HG02840 (cell line): Measurements from ENCODE around the gene ARHGEF38.
"Not testable (repeated sequence)": the region's sequence is repeated elsewhere in the genome, so short reads cannot be mapped to it uniquely, and the experiment has no call there.

Experiments used
- ATAC-seq: cut with Tn5 transposase; IDR thresholded peaks from one replicate; pipeline ENCODE4 v1.9.1; 2021; ENCODE audit warnings: mild to moderate bottlenecking, moderate library complexity, moderate number of reproducible peaks; ENCODE audit not compliant: unreplicated experiment, low FRiP score

ARHGEF38 gene

DNA sequence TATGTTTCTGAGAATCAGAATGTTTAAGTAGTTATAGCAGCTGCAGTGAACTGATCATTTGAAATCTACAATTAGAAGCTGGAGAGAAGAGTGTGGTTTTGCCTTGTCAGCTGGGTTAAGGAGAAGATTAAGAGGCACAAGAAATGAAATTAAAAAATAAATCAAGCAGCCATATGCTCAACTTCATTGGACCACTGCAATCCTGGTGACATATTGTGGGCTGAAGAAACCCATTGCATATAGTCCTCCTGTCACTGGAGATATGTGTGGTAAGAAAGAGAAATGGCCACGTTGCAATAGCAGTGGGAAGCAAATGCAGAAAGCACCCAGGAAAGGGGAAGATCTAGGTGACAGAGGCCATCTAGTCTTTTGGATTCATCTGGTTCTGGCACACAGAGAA lies 93.0 kb downstream of the ARHGEF38 start:
- ATAC-seq: no peak

DNA sequence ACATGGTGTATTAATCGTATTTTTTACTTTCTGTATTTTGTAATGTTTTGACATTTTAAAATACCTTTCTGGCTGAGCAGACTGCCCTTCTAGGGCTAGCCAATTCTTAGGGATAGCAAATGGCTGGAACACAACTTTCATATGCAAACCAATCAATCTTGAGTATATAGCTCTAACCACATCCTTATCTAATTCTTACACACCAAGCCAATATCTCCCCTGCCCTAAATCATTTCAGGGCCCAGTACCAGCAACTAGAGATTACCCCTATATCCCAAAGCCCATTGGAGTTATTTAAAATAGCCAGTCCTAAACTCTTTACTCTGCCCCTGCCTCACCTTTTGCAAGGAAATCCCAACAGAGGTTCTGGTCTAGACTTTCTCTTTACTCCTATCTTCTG lies 97.8 kb downstream of the ARHGEF38 start:
- ATAC-seq: no peak

DNA sequence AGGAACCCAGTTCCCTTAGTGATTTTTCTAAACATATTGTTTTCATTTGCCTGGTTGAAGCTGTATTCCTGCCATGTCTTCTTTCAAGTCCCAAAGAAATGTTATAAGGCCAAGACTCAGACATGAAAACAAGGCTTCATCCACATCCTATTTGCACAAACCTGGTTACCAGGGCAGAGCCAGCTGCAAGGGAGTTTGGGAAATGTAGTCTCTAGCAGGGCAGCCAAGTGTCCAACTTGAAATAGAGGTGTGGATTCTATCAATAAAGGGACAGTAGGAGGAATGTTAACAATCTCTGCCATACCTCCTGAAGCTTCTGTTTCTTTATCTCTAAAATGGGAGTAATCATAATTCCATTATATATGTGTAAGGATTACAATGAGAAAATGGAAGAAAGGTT lies 99.5 kb downstream of the ARHGEF38 start:
- ATAC-seq: no peak

DNA sequence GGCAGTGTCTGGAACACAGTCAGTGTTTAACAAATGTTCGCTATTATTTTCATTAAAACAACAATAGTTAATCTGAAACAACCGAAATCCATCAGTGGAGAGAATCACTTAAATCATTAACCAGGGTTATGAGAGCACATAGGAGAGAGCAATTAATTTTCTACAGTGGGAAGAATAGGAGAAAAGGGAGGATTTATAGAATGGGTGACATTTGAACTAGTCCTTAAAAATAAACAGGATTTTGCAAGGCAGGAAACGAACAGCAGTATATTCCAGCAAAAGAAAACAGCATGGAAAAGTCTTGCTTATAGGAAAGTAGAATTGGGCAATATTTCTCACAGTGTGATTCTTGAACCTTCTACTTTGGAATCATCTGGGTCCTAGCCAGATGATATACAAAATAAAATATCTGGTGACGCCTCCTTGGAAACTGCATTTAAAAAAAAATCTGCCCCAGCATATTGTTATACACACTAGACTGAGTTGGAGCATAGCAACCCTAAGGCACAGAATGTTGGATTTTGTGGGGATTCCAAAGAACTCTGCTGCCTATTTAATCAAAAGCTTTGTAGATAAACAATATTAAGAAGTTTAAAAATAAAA lies 100.0 kb downstream of the ARHGEF38 start:
- ATAC-seq: no peak

DNA sequence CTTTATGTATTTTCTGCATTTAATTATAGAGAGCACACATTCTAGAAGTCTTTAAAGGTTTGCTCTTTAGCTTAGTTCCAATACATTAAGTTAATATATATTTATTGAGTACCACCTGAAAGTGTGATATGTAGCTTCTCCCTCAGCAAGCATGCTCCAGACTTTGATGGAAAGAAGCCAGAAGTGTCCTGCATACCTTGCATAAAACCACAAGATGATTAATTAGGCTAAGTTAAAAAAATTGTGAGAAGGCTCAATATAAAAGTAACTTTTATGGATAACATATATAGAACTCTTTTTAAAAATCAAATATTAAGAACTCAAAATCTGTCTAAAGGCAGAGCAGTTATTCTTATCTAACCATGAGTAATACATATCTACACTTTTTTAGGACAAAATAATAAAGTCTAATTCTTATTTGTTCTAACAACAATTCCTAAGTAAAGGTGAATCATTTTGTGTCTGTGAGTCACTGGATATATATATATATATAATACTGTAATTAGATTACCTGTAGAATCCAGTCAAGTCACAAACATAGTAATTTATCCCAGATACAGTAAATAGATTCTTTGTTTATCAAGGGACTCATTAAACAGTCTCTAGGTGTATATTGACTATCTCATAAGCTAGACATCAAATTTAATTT lies 104.8 kb downstream of the ARHGEF38 start:
- no peak for ATAC-seq

DNA sequence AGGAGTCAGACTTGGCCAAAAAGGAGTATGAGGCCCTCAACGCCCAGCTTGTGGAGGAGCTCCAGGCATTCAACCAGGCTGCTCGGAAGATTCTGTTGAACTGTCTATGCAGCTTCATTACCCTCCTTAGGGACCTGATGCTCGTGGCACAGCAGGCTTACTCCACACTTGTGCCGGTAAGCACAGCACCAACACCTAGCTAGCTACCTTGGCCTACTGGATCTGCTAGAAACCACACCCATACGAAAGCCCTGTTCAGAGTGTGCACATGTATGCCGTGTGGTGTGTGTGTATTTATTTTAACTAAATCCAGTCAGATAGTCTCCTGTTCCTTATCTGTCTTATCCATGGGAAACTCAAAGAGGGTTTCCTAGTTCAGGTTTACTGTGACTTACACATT lies 106.8 kb downstream of the ARHGEF38 start:
- ATAC-seq: no peak

DNA sequence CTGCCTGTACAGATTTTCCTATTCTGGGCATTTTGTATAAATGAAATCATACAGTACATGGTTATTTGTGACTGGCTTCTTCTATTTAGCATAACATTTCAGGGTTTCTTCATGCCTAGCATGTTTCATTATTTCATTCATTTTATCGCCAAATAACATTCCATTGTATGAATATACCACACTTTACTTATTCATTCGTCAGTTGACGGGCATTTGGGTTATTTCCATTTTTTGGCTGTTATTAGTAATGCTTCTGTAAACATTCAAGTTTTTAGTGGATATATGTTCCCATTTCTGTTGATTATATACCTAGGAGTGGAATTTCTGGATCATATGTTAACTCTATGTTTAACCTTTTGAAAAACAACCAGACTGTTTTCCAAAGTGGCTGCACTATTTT lies 108.6 kb downstream of the ARHGEF38 start:
- no peak for ATAC-seq

DNA sequence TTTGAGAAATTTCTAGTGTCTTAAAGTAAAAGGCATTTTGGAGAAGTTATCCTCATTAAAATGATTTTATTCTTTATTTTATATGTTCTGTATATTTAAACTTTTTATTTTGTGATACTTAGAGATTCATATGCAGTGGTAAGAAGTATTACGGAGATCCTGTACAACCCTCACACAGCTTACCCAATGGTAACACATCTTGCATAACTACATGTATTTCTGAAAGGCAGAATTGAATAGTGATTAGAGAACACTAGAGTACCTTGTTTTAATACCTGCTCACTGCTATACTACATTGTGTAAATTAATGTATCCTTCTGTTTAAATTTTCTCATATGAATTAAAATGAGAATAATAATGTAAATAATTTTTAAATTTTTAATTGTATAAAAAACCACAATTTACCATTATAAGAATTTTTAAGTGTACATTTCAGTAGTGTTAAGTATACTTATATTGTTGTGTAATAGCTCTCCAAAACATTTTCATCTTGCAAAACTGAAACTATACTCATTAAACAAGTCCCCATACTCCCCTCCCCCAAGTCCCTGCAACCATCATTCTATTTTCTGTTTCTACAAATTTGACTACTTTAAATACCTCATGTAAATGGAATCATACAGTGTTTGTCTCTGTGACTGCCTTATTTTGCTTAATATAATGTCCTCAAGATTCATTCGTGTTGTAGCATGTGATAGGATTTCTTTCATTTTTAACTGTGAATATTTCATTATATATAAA lies 110.7 kb downstream of the ARHGEF38 start:
- ATAC-seq: no peak

DNA sequence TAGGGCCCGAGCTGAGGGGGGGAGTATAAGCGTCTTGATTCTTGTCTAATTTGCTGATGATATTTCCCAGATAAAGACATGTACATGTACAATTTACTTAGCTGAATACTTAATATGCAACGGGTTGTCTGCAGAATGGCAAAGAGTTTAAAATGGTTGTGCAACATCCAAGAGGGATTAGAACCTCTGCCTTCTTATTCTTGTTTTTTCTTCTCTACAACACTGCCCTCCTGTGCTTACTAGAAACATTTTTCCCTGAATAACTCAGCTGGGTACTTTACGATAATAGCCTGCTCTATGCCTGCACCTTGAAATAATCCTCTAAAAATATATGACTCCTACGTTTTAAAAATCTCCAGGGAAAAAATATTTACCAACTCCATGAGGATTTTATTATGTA lies 114.3 kb downstream of the ARHGEF38 start:
- ATAC-seq: no peak

DNA sequence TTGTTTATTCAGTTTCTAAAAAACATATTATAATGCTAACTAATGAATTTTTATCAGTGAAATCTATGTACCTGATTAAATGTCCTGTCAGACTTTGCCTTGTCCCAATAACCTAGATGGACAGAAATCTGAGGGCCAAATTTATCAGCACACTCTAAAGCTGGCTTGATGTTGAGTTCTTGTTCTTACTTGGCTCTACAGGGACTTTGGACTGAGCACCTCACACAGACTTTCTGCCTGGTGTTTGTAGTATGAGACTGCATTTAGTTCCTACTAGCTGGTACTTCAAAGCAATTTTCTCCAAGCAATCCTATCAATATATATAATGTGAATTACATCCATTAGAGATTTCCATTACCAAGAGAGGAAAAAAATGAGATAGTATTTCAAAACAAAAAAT lies 118.3 kb downstream of the ARHGEF38 start:
- ATAC-seq: no peak

DNA sequence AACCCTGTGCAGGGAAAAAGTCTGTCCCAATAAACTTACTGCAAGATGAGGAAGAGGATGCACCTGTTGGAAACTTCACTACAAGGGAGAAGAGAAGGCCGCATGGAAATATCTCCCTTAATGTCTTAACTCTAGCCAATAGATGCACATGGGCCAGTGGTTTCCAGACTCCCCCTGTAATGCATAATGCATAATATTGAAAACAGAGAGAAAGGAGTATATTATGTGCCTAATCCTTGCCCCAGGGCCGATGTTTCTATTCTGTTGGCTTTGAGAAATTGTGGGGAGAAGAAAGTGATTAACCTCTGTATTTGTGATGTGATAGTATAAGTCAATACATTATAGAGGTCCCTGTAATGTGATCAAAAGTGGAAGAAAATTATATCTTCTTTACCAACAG lies 118.9 kb downstream of the ARHGEF38 start:
- no peak for ATAC-seq

DNA sequence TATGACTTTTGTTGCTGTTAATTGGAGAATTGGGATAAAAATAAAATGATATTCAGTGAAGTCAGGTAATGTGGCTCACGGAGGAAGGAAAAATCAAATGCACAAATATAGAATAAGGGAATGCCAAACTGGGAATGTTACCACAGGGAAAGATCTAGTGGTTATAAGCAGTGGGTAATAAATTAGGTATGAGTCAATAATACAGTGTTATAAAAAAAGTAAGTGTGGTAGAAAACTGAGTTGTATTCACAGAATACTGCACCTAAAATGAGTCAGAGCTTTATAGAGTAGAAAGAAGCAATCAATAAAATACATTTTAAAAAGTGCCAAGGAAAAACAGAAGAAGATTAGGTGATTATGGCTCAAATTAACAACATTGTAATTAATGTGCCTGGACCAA lies 121.6 kb downstream of the ARHGEF38 start:
- ATAC-seq: no peak

DNA sequence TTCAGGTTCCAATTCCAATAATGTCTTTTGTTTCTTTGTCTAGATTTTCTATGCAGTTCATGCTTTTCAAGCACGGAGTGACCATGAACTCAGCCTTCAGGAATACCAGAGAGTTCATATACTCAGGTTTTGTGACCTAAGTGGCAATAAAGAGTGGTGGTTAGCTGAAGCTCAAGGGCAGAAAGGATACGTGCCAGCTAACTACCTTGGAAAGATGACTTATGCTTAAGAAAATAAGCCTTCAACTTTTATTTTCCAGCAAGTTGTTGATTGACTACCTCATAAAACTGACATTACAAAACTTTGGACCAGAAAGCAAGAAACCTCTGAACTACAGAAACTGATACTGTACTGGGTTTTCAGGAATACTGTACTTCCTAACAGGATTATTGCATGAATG lies 125.3 kb downstream of the ARHGEF38 start:
- ATAC-seq: no peak

DNA sequence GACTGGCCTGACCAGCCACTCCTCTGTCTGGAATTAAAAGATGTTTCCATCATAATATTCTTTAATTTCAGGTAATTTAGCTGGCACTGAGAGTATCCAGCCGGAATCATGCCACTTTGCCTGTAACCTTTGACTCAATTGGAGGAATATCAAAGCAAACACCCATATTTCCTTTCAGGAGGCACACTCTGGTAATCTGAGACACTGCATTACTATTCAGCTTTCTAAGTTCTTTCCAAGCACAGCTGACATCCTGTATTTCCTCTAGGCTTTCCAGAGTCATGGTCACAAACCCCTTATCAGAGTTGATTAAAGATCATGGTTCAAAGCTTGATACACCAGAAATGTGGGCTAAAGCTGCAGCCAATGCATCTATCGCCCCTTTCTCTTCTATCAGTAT lies 126.8 kb downstream of the ARHGEF38 start:
- ATAC-seq: no peak

DNA sequence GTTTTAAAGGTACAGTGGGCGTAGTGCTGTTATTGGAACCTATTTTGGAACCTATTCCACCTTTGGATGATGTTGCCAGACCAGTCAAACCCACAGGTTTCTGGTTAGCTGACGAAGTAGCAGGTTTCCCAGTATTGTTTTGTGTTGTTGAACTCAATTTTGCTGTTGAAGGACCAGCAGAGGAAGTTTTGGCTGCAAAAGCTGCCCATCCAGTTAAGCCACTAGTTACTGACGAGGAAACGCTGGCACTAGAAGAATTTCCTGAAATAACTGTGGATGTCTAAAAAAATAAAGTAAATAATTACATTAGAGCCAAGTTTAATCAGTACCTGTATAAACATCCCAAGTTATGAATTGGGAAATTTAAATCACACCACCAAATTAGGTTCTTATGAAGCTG lies 130.6 kb downstream of the ARHGEF38 start:
- no peak for ATAC-seq

DNA sequence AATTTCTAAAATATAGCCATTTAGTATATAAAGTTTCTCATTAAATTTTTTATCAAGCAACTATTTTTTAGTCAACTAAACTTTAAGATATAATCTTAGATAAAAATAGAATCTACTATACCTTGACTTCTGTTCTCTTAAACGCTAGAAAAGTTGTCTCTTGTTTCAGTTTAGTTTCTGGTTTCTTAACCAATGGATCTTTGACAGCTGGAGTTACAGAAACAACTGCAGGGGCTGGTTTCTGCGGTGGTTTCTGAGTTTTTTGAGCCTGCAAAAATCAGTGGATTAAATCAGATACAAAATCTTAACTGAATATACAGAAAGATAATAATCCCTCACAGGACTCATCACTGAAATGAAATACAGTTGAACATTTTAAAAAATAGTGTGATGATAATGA lies 134.2 kb downstream of the ARHGEF38 start:
- ATAC-seq: no peak

DNA sequence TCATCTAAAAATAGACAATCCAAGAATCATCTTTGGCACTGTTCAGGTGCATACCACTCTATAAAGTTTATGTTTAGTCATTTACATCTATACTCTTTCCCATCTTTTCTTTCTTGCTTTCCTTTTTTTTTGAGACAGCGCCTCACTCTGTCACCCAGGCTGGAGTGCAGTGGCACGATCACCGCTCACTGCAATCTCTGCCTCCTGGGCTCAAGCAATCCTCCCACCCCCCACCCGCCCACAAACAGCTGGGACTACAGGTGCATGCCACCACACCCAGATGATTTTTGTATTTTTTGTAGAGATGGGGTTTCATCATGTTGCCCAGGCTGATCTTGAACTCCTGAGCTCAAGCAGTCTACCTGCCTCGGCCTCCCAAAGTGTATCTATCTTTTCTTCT lies 142.4 kb downstream of the ARHGEF38 start:
- not testable (repeated sequence) for ATAC-seq

DNA sequence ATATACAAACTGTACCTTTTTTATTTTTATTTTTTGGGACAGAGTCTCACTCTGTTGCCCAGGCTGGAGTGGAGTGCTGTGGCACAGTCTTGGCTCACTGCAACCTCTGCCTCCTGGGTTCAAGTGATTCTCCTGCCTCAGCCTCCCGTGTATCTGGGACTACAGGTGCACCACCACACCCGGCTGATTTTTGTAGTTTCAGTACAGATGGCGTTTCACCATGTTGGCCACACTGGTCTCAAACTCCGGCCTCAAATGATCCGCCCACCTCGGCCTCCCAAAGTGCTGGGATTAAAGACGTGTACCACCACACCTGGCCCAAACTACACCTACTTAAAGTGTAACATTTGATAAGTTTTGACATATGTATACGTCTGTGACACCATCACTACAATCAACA lies 143.4 kb downstream of the ARHGEF38 start:
- not testable (repeated sequence) for ATAC-seq

DNA sequence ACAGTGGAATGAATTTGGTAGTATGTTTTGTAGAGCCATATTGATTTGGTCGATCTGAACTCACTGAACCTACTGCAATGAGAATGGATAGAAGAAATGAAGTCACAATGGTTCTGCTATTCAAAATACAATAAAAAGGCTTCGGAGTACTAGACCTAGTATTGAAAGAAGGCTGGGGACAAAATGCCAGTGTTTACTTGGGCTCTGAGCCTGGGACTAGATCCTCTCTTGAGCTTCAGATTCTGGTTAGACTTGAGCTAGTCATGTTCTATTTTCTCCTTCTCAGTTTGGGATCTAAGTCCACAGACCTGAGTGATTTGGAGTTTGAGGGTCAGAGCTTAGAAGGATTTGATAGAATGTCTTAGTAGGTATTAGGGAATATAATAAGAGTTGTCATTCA lies 146.2 kb downstream of the ARHGEF38 start:
- no peak for ATAC-seq

DNA sequence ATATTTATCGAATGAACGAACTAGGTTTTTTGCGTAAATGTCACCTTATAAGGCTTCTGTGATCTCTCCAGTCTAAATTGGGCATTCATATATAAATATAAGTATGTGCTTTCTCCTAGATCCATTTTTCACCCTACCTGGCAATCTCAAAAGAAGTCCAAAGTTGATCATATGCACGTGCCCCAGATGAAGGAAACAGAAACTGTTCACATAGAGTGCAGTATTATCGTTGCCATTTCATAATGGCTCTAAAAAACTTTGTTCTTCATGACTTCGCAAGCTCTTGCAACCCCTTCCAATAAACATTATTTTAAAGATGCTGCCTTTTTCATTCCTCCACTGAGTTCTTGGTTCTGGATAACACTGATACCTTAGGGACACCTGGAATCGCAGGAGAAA lies 155.4 kb downstream of the ARHGEF38 start:
- ATAC-seq: no peak

DNA sequence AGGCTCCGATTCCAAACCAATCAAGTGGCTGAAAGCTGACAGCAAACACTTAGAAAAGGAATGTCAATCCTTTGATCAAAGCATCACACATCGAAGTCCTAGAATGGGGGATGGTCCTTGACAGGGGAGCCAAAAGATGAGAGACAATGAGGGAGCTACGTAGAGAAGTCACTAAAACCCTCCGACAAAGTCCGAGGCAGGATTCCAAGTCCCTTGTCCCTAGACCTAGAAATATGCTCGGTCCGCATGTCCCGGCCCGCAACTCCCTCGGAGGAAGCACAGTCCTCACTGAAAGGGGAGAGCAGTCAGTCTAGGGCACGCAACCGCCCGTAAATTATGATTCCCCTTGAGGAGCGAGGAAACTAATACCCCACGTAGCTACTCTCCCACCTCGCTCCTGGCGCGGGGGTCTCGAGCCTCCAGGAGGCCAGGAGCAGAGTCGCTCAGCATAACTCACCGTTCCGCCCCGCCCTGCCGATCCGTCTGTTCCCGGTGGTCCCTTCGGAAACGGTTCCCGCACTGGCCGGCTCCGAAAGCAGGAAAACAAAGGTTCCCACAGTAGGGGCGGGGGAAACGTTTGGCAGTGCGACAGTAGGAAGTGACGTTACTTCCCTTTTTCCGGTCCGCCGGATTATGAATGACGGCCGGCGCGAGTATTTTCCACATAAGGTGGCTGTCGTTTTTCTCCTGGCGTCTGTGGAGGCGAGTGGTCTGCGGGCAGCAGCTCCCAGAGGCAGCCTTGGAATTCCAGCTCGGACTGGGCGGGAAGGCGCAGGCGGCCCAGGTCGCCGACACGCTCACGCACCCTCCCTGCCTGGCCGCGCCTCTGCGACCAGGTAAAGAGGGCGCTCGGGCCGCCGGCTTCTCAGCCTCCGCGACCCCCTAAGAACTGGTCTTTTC lies 156.0 kb downstream of the ARHGEF38 start, which contains the start of the genes GSTCD and INTS12:
TSS of gene GSTCD (plus strand) at position 604 of the 900 bp plus-strand sequence. CDS start 8,830 bp downstream, outside the sequence.
TSS of gene INTS12 (minus strand) at position 509 of the 900 bp plus-strand sequence. CDS start 8,684 bp downstream, outside the sequence.
- ATAC-seq: peak; percentile 83
